Measurements from ENCODE around the gene CADM4.
"Not testable (repeated sequence)": the region's sequence is repeated elsewhere in the genome, so short reads cannot be mapped to it uniquely, and the experiment has no call there.

The CADM4 gene

GRCh38 chr19:43639519-43640423, at the start of gene CADM4:
TSS of gene CADM4 (minus strand) at chr19:43639850. CDS start at chr19:43639790, 60 bp downstream.
- no peak for DNase-seq

- no peak for DNase-seq
Measured at GRCh38 chr19:43688059-43688701, 48.5 kb upstream of the CADM4 start.

- no peak for DNase-seq
Measured at GRCh38 chr19:43687660-43687997, 48.0 kb upstream of the CADM4 start.

DNA sequence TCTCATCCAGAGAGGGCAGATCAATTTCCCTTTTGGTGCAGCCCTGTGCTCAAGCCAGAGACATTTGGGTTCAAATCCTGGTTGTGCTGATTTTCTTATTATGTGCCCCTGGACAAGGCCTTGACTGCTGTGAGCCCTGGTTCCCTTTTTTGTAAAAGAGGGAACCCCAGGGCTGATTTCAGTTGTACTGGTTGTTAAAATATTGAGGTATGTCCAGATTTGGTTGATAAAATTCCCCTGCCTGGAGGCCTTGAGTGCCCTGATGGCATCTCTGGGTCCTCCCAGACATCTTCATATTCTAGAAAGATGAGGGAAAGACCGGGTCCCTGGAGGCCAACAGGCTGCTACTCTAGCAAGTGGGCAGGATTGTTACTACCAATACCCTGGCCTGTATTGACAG, 44.7 kb upstream of the CADM4 start:
- DNase-seq, result no peak

DNA sequence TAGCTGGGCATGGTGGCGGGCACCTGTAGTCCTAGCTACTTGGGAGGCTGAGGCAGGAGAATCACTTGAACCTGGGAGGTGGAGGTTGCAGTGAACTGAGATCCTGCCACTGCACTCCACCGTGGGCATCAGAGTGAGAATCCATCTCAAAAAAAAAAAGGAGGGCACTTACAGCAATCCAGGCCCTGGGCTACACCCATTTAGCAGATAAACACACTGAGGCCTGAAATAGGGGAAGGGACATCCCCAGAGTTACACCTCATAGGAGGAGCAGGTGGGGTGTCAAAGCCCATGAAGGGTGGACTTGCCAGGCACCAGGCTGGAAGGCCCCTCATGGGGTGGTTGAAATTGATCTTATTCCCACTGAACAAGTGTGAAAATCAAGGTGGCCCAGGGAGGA, 44.3 kb upstream of the CADM4 start:
- no peak for DNase-seq

DNA sequence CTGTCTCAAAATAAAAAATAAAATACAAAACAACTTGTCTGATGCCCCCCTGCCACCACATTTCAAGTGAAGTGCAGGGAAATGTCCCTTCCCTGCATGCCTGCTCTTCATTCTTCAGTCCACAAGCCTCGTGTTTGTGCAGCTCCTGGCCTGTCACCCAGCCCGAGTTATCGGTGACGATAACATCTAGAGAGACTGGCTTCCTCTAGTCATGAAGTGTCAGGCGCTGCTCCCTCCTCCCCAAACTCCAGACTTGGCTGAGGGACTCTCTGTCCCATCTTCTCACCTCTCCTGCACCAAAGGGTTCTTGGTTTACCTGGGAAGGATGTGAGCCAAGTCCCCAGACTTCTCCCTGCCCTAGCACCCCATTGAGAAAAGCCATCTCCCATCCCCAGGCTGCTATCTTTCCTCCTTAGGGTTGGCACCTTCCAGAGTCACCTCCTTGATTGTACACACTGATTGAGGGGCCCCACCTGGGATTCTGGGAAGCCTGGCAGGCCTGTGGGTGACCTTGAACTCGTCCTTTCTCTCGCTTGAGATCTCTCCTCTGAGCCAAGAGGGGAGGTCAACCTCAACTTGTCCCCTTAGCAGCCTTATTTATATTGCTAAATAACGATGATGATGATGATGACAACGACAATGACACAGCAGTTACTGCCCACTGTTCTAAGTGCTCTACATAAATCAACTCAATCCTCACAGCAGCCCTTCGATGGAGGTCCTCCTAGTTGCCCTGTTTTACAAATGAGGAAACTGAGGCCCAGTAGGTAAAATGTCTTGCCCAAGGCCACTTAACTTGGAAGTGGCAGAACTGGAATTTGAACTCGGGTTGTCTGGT, 43.4 kb upstream of the CADM4 start:
- DNase-seq, result no peak

GRCh38 chr19:43682269-43682668, 42.6 kb upstream of the CADM4 start:
- not testable (repeated sequence) for DNase-seq

- DNase-seq, result no peak
Measured at GRCh38 chr19:43681821-43682220, 42.2 kb upstream of the CADM4 start.

GRCh38 chr19:43678512-43679261, 39.0 kb upstream of the CADM4 start:
- no peak for DNase-seq

- no peak for DNase-seq
Measured at GRCh38 chr19:43675906-43676305, 36.3 kb upstream of the CADM4 start.

DNA sequence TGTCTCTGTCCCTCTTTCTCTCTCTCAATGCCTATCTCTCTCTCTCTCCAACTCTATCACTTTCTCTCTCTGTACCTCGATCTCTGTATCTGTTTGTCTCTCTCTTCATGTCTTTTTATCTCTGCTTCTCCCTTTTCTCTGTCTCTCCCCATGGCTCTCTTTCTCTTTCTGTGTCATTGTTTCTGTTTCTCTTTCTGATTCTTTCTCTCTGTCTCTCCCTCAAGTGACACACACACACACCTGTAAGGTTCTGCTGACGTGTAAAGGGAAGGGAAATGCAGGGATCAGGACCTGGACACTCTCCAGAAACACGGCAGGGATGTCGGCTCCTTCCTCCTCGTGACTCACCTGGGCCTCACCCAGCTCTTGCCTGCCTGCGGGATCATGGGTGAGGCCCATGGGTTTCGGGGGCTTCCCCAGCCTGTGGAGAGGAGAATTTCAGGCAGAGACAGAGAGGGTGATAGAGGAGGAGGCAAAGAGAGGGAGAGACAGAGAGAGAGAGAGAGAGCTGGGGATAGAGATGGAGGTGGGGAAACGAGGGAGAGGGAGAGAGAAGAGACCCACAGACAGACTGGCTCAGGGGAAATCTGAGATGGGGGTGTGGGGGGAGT, 35.7 kb upstream of the CADM4 start:
- no peak for DNase-seq

GRCh38 chr19:43674596-43674995, 34.9 kb upstream of the CADM4 start:
- DNase-seq, result no peak

GRCh38 chr19:43674183-43674582, 34.5 kb upstream of the CADM4 start:
- DNase-seq, result no peak

GRCh38 chr19:43673637-43674036, 34.0 kb upstream of the CADM4 start:
- DNase-seq, result no peak

DNA sequence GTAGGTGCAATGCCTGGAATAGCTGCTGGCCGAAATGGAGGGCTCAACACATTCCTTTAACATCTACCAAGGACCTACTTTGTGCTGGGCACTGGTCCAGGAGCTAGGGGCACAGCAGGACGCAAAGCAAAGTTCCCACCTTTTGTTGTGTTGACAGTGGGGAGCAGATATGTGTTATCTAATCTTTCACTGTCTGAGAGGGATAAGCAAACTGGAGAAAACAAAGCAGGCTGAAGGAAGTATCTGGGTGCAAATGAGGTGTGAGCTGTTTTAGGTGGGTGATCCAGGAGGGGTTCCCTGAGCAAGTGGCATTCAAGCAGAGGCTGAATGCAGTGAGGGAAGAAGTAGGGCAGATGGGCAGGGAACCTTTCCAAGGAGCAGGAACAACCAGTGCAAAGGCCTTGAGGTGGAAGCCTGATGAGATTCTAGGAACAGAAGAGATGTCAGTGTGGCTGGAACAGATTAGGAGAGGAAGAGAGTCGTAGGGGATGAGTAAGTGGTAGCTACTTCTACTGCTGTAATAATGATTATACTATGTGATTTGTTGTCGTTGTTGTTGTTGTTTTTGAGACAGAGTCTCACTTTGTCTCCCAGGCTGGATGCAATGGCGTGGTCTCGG, 32.5 kb upstream of the CADM4 start:
- DNase-seq, result no peak

- DNase-seq, result no peak
Measured at GRCh38 chr19:43668406-43669109, 28.9 kb upstream of the CADM4 start.

DNA sequence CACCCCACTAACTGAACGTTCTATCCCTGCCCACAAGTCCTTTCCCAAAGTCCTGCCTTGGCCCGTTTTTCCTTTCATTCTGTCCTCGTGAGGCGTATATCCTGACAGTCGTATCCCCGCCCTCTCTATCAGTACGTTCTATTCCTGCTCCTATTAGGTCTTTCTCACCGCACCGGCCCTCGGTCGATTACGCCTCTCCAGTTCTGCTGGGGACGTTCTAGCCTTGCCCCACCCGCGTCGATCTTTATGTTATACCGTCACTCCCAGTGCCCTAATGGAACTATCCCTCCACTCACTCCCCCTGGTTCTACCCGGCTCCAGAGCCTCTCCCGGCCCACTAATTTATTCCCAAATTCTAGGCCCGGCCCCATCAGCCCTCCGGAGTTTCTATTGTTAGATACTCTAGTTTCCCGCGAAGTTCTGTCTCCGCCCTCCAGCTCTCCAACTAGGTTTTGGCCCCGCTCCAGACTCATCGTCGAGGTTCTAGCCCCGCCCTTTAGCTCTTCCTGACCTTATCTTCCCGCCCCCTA, 28.3 kb upstream of the CADM4 start:
- DNase-seq, result peak; percentile 9

DNA sequence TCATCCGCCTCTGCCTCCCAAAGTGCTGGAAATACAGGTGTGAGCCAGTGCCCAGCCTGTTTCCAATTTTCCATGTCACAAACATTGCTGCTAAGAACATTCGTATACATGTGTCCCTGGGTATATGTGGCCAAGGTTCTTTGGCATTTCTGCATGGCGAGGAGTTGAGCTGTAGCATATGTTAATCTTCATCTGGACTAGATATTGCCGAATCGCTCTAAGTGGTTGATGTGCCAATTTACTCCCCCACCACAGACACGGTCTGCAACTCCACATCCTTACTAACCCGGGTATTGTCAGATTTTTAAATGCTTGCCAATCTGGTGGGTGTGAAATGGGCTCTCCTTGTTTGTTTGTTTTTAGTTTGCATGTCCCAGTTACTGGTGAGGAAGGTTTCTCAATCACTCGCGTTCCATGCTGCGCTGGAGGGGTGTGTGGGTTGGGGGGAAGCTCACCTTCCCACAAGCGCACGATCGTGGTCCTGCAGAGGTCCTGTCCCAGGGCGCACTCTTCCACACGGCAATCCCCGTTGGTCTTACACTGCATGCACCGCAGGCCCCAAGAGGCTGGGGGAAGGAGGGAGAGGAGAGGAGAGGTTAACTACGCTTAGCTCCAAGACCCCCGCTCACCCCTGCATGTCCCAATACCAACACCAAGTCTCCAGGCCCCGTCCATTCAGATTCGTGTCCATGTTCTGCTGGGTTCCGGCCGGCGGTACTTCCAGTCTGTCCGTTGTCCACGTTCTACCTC, 27.7 kb upstream of the CADM4 start:
- no peak for DNase-seq

DNA sequence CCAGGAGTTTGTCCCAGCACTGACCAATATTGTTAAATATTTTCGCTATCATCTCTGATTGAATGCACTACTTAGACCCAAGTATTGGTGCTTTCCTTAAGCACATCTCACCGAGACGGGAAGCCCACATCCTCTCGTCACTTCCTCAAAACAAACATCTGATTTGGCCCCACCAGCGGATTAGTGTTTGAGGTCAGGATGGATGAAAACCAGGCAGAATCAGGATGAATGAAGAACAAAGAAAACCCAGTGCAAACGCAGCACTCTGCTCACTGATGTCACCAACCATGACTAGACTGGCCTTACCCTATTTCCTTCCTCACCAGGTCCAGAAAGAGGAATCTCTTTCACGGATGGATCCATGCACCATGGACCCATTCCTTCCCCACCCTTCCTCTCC, 24.4 kb upstream of the CADM4 start:
- no peak for DNase-seq

- no peak for DNase-seq
Measured at GRCh38 chr19:43662487-43662886, 22.8 kb upstream of the CADM4 start.

Data from NCI-H510A treated with DMSO at 0.1 percent for 48 hours (cell line).